HepG2 (cell line): Measurements from ENCODE around the gene ACOX3. TPM values are rescaled to one million over a fixed set of nuclear protein-coding genes. Genes with fewer than 3 reads are reported as not detected.

Experiments
- ATAC-seq: fragments of 200-7000 bp; cut with Tn5 transposase; 3 replicates; pipeline ENCODE4 v1.9.1; 2020; ENCODE audit warnings: mild to moderate bottlenecking, moderate library complexity
- BruUV-seq: library from RNA; stranded (reverse); fragments of 400-500 nt; replicated peaks from 2 replicates; lab custom pipeline; 2021; lab: Mats Ljungman, UMichigan
- CTCF ChIA-PET: fragments of 300-600 bp; formaldehyde crosslinking; extraction: SDS; loops from one replicate; lab custom pipeline; 2021; ENCODE audit warnings: low total read pairs, inconsistent platforms, low intra/inter-chr PET ratio; lab: Yijun Ruan, JAX
- POLR2A ChIA-PET: fragments of 350-600 bp; sonication (Branson Sonifier 250); formaldehyde crosslinking; loops from one replicate; lab custom pipeline; 2020; ENCODE audit warnings: antibody characterized with exemption, inconsistent platforms; lab: Yijun Ruan, JAX
- DNase-seq: peaks from one replicate; pipeline ENCODE4 v3.0.0-alpha.2; 2015; ENCODE audit warnings: low spot score
- FAIRE-seq: peaks from 3 replicates; lab custom pipeline; 2011; peaks lifted over from hg19 to GRCh38; lab: Jason Lieb, UNC
- H2AFZ ChIP-seq: one replicate; pipeline ENCODE4 v1.6.1; 2011; ENCODE audit warnings: low read length, inconsistent platforms
- H3K27ac ChIP-seq: fragments of 300-600 bp; 3 replicates; pipeline ENCODE4 v1.8.0; 2011; ENCODE audit warnings: mixed run types, mild to moderate bottlenecking, mixed read lengths, low read length, inconsistent platforms; ENCODE audit not compliant: insufficient read depth; ENCODE audit errors: extremely low read length
- H3K27me3 ChIP-seq, 2 experiments: fragments of 200-600 bp in 1 of 2; 2 replicates in 1 of 2; 3 replicates in 1 of 2; pipeline versions ENCODE4 v1.6.0 to v1.8.0; 2011; ENCODE audit warnings: low read length in 2 of 2, mild to moderate bottlenecking in 2 of 2, moderate library complexity in 2 of 2, inconsistent platforms in 1 of 2; ENCODE audit not compliant: insufficient read depth in 2 of 2, control insufficient read depth in 1 of 2
- H3K36me3 ChIP-seq, 2 experiments: fragments of 200-600 bp in 1 of 2; replicated peaks in 1 of 2; 2 replicates in 1 of 2; 3 replicates in 1 of 2; pipeline versions ENCODE4 v1.5.1 to v1.8.0; 2011; ENCODE audit warnings: low read length in 2 of 2, inconsistent platforms in 1 of 2; ENCODE audit not compliant: insufficient read depth in 2 of 2, control insufficient read depth in 1 of 2
- H3K4me1 ChIP-seq: 2 replicates; pipeline ENCODE4 v1.5.1; 2012; ENCODE audit warnings: low read length, inconsistent platforms; ENCODE audit not compliant: insufficient read depth
- H3K4me2 ChIP-seq: 2 replicates; pipeline ENCODE4 v1.6.0; 2011; ENCODE audit warnings: low read depth, low read length, inconsistent platforms
- H3K4me3 ChIP-seq, 3 experiments: fragments of 200-600 bp in 1 of 3; sonication (generic), shearing (Covaris generic) in 1 of 3; replicated peaks in 1 of 3; 2 replicates each; pipeline ENCODE4 v1.5.1; 2011 to 2016; ENCODE audit warnings: low read length in 3 of 3, inconsistent platforms in 2 of 3, low read depth in 2 of 3, mild to moderate bottlenecking in 2 of 3, control low read depth in 1 of 3, mixed read lengths in 1 of 3; ENCODE audit not compliant: insufficient read depth in 1 of 3
- H3K79me2 ChIP-seq: one replicate; pipeline ENCODE4 v1.6.1; 2011; ENCODE audit warnings: low read length, inconsistent platforms; ENCODE audit not compliant: insufficient read depth
- H3K9ac ChIP-seq: 2 replicates; pipeline ENCODE4 v1.6.0; 2011; ENCODE audit warnings: mild to moderate bottlenecking, low read depth, low read length, inconsistent platforms; ENCODE audit not compliant: insufficient read depth
- H3K9me3 ChIP-seq: 2 replicates; pipeline ENCODE4 v1.5.1; 2012; ENCODE audit warnings: mild to moderate bottlenecking, low read length
- H4K20me1 ChIP-seq: 2 replicates; pipeline ENCODE4 v1.6.0; 2011; ENCODE audit warnings: inconsistent platforms, mild to moderate bottlenecking, low read length, moderate library complexity; ENCODE audit not compliant: insufficient read depth
- AGO2 ChIP-seq: fragments of 200-400 bp; formaldehyde crosslinking; optimal IDR thresholded peaks from 2 replicates; pipeline ENCODE3; 2017; ENCODE audit warnings: mild to moderate bottlenecking, low read depth, low read length, moderate library complexity
- EZH2 ChIP-seq: conservative IDR thresholded peaks from 2 replicates; pipeline ENCODE4 v1.6.1; 2012; ENCODE audit warnings: mild to moderate bottlenecking, low read depth, low read length, moderate library complexity
- KLF9 ChIP-seq: IDR thresholded peaks from 2 replicates; pipeline ENCODE4 v1.6.1; 2016; ENCODE audit warnings: low read depth
- MBD4 ChIP-seq: IDR thresholded peaks from 2 replicates; pipeline ENCODE4 v1.6.1; 2012; ENCODE audit warnings: low read length, inconsistent platforms, borderline replicate concordance
- NONO ChIP-seq, 2 experiments: fragments of 450-650 bp in 1 of 2; sonication (generic) in 1 of 2; formaldehyde crosslinking in 1 of 2; IDR thresholded peaks in 1 of 2; conservative IDR thresholded peaks in 1 of 2; 2 replicates each; pipeline versions ENCODE4 v1.6.1 to v1.8.0; 2017 to 2022; ENCODE audit warnings: mild to moderate bottlenecking in 1 of 2, missing genetic modification reagents in 1 of 2, moderate library complexity in 1 of 2
- PHF21A ChIP-seq: sonication (generic); formaldehyde crosslinking; IDR thresholded peaks from 2 replicates; pipeline ENCODE4 v1.5.0; 2020; ENCODE audit warnings: mild to moderate bottlenecking, missing genetic modification reagents
- REL ChIP-seq: sonication (generic); formaldehyde crosslinking; conservative IDR thresholded peaks from 2 replicates; pipeline ENCODE4 v1.8.0; 2022; ENCODE audit warnings: mild to moderate bottlenecking, missing genetic modification reagents, moderate library complexity
- ZKSCAN8 ChIP-seq: IDR thresholded peaks from 2 replicates; pipeline ENCODE4 v1.6.1; 2016; ENCODE audit warnings: borderline replicate concordance, missing genetic modification reagents, missing compliant biosample characterization
- ZMYM2 ChIP-seq: sonication (generic); formaldehyde crosslinking; IDR thresholded peaks from 2 replicates; pipeline ENCODE4 v1.8.0; 2022; ENCODE audit warnings: mild to moderate bottlenecking, missing genetic modification reagents
- ZNF326 ChIP-seq: sonication (generic); formaldehyde crosslinking; IDR thresholded peaks from 2 replicates; pipeline ENCODE4 v1.4.0; 2020; ENCODE audit warnings: missing genetic modification reagents, borderline replicate concordance
- ZNF367 ChIP-seq: sonication (generic); formaldehyde crosslinking; IDR thresholded peaks from 2 replicates; pipeline ENCODE4 v1.4.0; 2020; ENCODE audit warnings: missing genetic modification reagents, borderline replicate concordance
- ZNF460 ChIP-seq: sonication (generic); formaldehyde crosslinking; IDR thresholded peaks from 2 replicates; pipeline ENCODE4 v1.5.1; 2020; ENCODE audit warnings: missing genetic modification reagents, mild to moderate bottlenecking, borderline replicate concordance
- ZNF777 ChIP-seq: sonication (generic); formaldehyde crosslinking; IDR thresholded peaks from 2 replicates; pipeline ENCODE4 v1.4.0; 2020; ENCODE audit warnings: missing genetic modification reagents
- WGBS: methylation state at CpG from one replicate; pipeline ENCODE4 v1.1.6; 2017; ENCODE audit warnings: low lambda C conversion rate; 5-methylcytosine and 5-hydroxymethylcytosine counted together
- in situ Hi-C: cut with HindIII; loops from 2 replicates; pipeline ENCODE4 v1.10.0; 2017; ENCODE audit warnings: low pct_unique_long_range_greater_than_20kb; ENCODE audit not compliant: extremely low pct_ligation_motif_present
- intact Hi-C: fragments of 100-400 bp; cut with micrococcal nuclease; formaldehyde crosslinking; loops from one replicate; pipeline ENCODE4 v1.10.0; 2022; ENCODE audit not compliant: unreplicated experiment
- polyA plus RNA-seq, 8 experiments: library from polyadenylated mRNA; depleted of rRNA in 3 of 8; stranded (reverse) in 7 of 8; unstranded in 1 of 8; fragments of >200 nt; fragmentation: Illumina TruSeq in 4 of 8; extraction: Trizol in 4 of 8; gene quantifications; 2 replicates each; pipeline versions ENCODE4 v1.2.1 to v1.2.3, GENCODE V29; 2011 to 2016; ENCODE audit warnings: low read depth in 4 of 8, missing spikeins in 1 of 8, mixed read lengths in 1 of 8; ENCODE audit not compliant: insufficient read depth in 1 of 8
- total RNA-seq, 5 experiments: library from RNA; depleted of rRNA; stranded (reverse); fragments of >200 nt; fragmentation: Illumina TruSeq; extraction: Trizol; gene quantifications; 2 replicates each; pipeline ENCODE4 v1.2.3, GENCODE V29; 2016; ENCODE audit warnings: low read depth in 1 of 5
- TF ChIP-seq, protein P1 (sequence below): IDR thresholded peaks from 2 replicates; pipeline ENCODE4 v1.6.1; 2018; ENCODE audit warnings: missing genetic modification reagents
- TF ChIP-seq, protein P2 (sequence below): IDR thresholded peaks from 2 replicates; pipeline ENCODE4 v1.6.1; 2016; ENCODE audit warnings: missing compliant biosample characterization, missing genetic modification reagents, borderline replicate concordance
- TF ChIP-seq, protein P3 (sequence below): sonication (generic); formaldehyde crosslinking; IDR thresholded peaks from 2 replicates; pipeline ENCODE4 v1.5.0; 2020; ENCODE audit warnings: missing genetic modification reagents

ACOX3 gene
- total and polyA plus RNA-seq, 2 of the 13 experiments (the other 11 are each of a cell fraction or from before 2014, with no cell fraction given), result 4.2 to 17.8 TPM

DNA sequence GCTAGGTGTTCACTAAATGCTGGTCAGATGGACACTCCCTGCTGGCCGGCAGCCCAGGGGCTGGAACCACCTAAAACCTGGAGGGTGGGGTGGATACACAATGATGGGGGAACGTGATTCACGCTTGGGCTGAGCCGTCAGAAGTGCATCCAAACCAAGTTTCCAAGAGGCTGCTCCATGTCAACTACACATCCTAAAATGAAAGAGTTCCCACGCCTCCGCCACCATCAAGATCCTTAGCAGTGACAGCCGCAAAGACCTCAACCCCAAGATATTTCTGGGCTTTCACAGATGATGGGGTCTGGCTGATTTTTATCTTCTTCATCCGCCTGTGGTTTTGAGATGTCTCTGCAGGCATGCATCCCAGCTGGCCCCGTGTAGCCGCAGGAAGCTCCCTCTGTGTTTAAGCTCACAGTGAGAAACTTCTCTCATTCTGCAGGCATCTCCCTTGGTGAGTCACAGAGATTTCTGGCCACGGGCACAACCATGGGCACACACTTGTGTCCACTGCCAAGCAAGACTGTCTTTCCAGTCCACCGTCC, 86.5 kb downstream of the ACOX3 start:
- no peaks in the 10 kb centered on the region for H3K36me3 ChIP-seq
- ATAC-seq (no peak), DNase-seq (no peak), FAIRE-seq (no peak)
- H3K4me1 ChIP-seq, result peaks cover 22% of the 10 kb centered on the region
- peaks cover 6 to 11% of the 10 kb centered on the region in 2 experiments; a peak in 4 of 5 replicates for H3K27me3 ChIP-seq
- 73% methylated on average over 8 of the region's 12 CpGs for WGBS
- no peak overlapping the region for H2AFZ ChIP-seq
- no peak overlapping the region for H3K4me2 ChIP-seq
- no peaks in the 10 kb centered on the region for H3K79me2 ChIP-seq
- no peak overlapping the region for H3K9ac ChIP-seq
- intact Hi-C loops, result no loop called here
- ChIA-PET POLR2A (no interaction called here), CTCF (no interaction called here)
- no peak overlapping the region for H3K27ac ChIP-seq
- TF ChIP-seq ZNF326 (no peak), EZH2 (no peak), ZNF367 (no peak), KLF9 (no peak), ZNF460 (no peak), AGO2 (no peak), ZNF777 (no peak)
- TF ChIP-seq, protein P1, sequence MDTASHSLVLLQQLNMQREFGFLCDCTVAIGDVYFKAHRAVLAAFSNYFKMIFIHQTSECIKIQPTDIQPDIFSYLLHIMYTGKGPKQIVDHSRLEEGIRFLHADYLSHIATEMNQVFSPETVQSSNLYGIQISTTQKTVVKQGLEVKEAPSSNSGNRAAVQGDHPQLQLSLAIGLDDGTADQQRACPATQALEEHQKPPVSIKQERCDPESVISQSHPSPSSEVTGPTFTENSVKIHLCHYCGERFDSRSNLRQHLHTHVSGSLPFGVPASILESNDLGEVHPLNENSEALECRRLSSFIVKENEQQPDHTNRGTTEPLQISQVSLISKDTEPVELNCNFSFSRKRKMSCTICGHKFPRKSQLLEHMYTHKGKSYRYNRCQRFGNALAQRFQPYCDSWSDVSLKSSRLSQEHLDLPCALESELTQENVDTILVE (CRISPR knock-in tag), result no peak
- no peaks in the 10 kb centered on the region; the same call in 1 of the 2 replicates for H4K20me1 ChIP-seq
- in situ Hi-C loops, result no loop called here
- BruUV-seq, result no TSS peak
- no peaks in the 10 kb centered on the region for H3K9me3 ChIP-seq
- no peak overlapping the region for H3K4me3 ChIP-seq

DNA sequence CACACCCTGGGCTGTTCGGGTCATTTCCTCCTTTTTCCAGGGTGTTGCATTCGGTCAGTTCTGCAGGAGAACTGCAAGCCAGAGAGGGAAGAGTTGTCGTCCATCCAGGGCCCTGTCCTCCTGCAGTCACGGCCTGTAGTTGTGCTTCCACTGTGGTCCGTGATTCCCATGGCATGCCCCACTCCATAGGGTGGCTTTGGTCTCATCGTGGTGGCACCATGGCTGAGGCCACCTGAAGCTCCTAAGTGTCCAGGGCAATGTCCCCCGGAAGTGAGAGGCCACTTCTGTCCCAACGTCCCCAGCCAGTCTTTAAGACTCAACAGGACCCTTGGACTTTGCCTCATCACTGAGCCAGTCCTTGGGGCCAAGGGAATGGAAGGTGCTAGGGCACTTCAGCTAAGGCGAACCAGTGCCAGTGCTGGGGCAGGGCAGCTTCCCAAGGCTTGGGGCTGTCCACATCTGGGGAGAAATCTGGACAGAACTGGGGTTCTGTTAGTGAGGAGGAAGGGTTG, 87.3 kb downstream of the ACOX3 start:
- no peaks in the 10 kb centered on the region; the same call in 1 of the 2 replicates for H4K20me1 ChIP-seq
- H3K27ac ChIP-seq, result no peak overlapping the region
- no peak overlapping the region for H3K4me3 ChIP-seq
- WGBS, result 39% methylated on average over 8 of the region's 9 CpGs
- CTCF ChIA-PET, result no interaction called here
- in situ Hi-C loops (no loop called here), intact Hi-C loops (no loop called here)
- H3K27me3 ChIP-seq, result peaks cover 6 to 11% of the 10 kb centered on the region in 2 experiments; a peak in 4 of 5 replicates
- no peak for FAIRE-seq
- H3K79me2 ChIP-seq, result no peaks in the 10 kb centered on the region
- peaks cover 22% of the 10 kb centered on the region for H3K4me1 ChIP-seq
- no peak for DNase-seq
- H3K9ac ChIP-seq, result no peak overlapping the region
- H2AFZ ChIP-seq, result no peak overlapping the region
- H3K4me2 ChIP-seq, result no peak overlapping the region
- ATAC-seq, result no peak
- no TSS peak for BruUV-seq
- H3K36me3 ChIP-seq, result no peaks in the 10 kb centered on the region
- no peaks in the 10 kb centered on the region for H3K9me3 ChIP-seq
- POLR2A ChIA-PET, result no interaction called here
- TF ChIP-seq, protein P2, sequence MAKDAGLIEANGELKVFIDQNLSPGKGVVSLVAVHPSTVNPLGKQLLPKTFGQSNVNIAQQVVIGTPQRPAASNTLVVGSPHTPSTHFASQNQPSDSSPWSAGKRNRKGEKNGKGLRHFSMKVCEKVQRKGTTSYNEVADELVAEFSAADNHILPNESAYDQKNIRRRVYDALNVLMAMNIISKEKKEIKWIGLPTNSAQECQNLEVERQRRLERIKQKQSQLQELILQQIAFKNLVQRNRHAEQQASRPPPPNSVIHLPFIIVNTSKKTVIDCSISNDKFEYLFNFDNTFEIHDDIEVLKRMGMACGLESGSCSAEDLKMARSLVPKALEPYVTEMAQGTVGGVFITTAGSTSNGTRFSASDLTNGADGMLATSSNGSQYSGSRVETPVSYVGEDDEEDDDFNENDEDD (CRISPR knock-in tag), result no peak
- TF ChIP-seq MBD4 (no peak), NONO (IDR thresholded peaks at IDR 0.05) (no peak), NONO (CRISPR knock-in tag; conservative IDR thresholded peaks at IDR 0.05) (no peak), ZMYM2 (CRISPR knock-in tag) (no peak), ZKSCAN8 (no peak), REL (CRISPR knock-in tag) (no peak), PHF21A (CRISPR knock-in tag) (no peak)
- TF ChIP-seq, protein P3, sequence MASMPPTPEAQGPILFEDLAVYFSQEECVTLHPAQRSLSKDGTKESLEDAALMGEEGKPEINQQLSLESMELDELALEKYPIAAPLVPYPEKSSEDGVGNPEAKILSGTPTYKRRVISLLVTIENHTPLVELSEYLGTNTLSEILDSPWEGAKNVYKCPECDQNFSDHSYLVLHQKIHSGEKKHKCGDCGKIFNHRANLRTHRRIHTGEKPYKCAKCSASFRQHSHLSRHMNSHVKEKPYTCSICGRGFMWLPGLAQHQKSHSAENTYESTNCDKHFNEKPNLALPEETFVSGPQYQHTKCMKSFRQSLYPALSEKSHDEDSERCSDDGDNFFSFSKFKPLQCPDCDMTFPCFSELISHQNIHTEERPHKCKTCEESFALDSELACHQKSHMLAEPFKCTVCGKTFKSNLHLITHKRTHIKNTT (CRISPR knock-in tag), result no peak
